ENCODE data around the gene ITFG1. TPM values are rescaled to one million over a fixed set of nuclear protein-coding genes. Genes with fewer than 3 reads are reported as not detected.

ITFG1 gene
- total RNA-seq, 2 experiments from 2014 or later = 33.7 to 37.9 TPM

DNA sequence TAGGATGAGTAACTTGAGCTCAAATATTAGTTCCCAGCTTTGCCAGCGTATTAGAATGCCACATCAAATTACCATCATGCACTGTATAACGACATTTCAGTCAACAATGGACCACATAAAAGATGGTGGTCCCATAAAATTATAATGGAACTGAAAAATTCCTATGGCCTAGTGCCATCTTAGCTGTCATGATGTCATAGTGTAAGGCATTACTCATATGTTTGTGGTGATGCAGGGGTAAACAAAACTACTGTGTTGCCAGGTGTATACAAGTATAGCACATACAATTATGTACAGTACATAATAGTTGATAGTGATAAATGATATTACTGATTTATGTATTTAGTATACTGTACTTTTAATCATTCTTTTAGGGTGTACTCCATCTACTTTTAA lies 262.7 kb downstream of the ITFG1 start:
- no peak overlapping the region for H3K27ac ChIP-seq (ENCODE audit: low read depth, low read length, poor library complexity, severe bottlenecking)
- BruUV-seq (replicated peaks) = no TSS peak
- intact Hi-C loops (cut with micrococcal nuclease; ENCODE audit: unreplicated experiment) = no loop called here
- no peaks in the 10 kb centered on the region for H3K36me3 ChIP-seq (ENCODE audit: insufficient read depth, low read length)
- H3K79me2 ChIP-seq (ENCODE audit: insufficient read depth, low read depth, low read length) = no peaks in the 10 kb centered on the region
- DNase-seq (ENCODE audit: low spot score) = no peak
- H2AFZ ChIP-seq (ENCODE audit: low read length) = no peak overlapping the region
- no peaks in the 10 kb centered on the region for H3K9me2 ChIP-seq (ENCODE audit: insufficient read depth, low read length)
- H3K4me3 ChIP-seq (ENCODE audit: low read depth, low read length, poor library complexity, severe bottlenecking) = no peak overlapping the region
- ChIA-PET CTCF (ENCODE audit: unreplicated experiment) (no interaction called here), POLR2A (interaction anchor here (0.9 kb wide), 1 partner anchor 8 kb away, joined by 4 read pairs; no protein-coding TSS in a partner anchor)
- no peaks in the 10 kb centered on the region for H3K9me3 ChIP-seq (ENCODE audit: low read length)
- H4K20me1 ChIP-seq (ENCODE audit: insufficient read depth, low read length) = no peaks in the 10 kb centered on the region
- TF ChIP-seq, protein P1, sequence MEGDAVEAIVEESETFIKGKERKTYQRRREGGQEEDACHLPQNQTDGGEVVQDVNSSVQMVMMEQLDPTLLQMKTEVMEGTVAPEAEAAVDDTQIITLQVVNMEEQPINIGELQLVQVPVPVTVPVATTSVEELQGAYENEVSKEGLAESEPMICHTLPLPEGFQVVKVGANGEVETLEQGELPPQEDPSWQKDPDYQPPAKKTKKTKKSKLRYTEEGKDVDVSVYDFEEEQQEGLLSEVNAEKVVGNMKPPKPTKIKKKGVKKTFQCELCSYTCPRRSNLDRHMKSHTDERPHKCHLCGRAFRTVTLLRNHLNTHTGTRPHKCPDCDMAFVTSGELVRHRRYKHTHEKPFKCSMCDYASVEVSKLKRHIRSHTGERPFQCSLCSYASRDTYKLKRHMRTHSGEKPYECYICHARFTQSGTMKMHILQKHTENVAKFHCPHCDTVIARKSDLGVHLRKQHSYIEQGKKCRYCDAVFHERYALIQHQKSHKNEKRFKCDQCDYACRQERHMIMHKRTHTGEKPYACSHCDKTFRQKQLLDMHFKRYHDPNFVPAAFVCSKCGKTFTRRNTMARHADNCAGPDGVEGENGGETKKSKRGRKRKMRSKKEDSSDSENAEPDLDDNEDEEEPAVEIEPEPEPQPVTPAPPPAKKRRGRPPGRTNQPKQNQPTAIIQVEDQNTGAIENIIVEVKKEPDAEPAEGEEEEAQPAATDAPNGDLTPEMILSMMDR (conservative IDR thresholded peaks at IDR 0.05; ENCODE audit: low read length) = no peak
- TF ChIP-seq EZH2phosphoT487 (IDR thresholded peaks at IDR 0.05; ENCODE audit: borderline replicate concordance, low read depth, low read length) = no peak
- no peak overlapping the region for H3K4me2 ChIP-seq (ENCODE audit: low read length)
- no peaks in the 10 kb centered on the region for H3K4me1 ChIP-seq (ENCODE audit: insufficient read depth, low read length, poor library complexity, severe bottlenecking)

GRCh38 chr16:47197536-47198179 lies 263.2 kb downstream of the ITFG1 start:
- Histone ChIP-seq H3K79me2 (ENCODE audit: insufficient read depth, low read depth, low read length) (no peaks in the 10 kb centered on the region), H4K20me1 (ENCODE audit: insufficient read depth, low read length) (no peaks in the 10 kb centered on the region), H3K9me3 (ENCODE audit: low read length) (no peaks in the 10 kb centered on the region), H2AFZ (ENCODE audit: low read length) (no peak overlapping the region), H3K36me3 (ENCODE audit: insufficient read depth, low read length) (no peaks in the 10 kb centered on the region), H3K27ac (ENCODE audit: low read depth, low read length, poor library complexity, severe bottlenecking) (no peak overlapping the region), H3K4me2 (ENCODE audit: low read length) (no peak overlapping the region), H3K4me1 (ENCODE audit: insufficient read depth, low read length, poor library complexity, severe bottlenecking) (no peaks in the 10 kb centered on the region), H3K9me2 (ENCODE audit: insufficient read depth, low read length) (no peaks in the 10 kb centered on the region), H3K4me3 (ENCODE audit: low read depth, low read length, poor library complexity, severe bottlenecking) (no peak overlapping the region)
- BruUV-seq (replicated peaks) = no TSS peak
- TF ChIP-seq, protein P1 (conservative IDR thresholded peaks at IDR 0.05; ENCODE audit: low read length) = no peak
- no peak for TF ChIP-seq EZH2phosphoT487 (IDR thresholded peaks at IDR 0.05; ENCODE audit: borderline replicate concordance, low read depth, low read length)
- no peak for DNase-seq (ENCODE audit: low spot score)
- intact Hi-C loops (cut with micrococcal nuclease; ENCODE audit: unreplicated experiment) = no loop called here
- CTCF ChIA-PET (ENCODE audit: unreplicated experiment) = no interaction called here
- POLR2A ChIA-PET = no interaction called here

- ChIA-PET POLR2A (interaction anchor here (0.7 kb wide), 1 partner anchor 606 kb away, joined by 3 read pairs; no protein-coding TSS in a partner anchor), CTCF (ENCODE audit: unreplicated experiment) (no interaction called here)
- Histone ChIP-seq H3K9me3 (ENCODE audit: low read length) (no peaks in the 10 kb centered on the region), H4K20me1 (ENCODE audit: insufficient read depth, low read length) (no peaks in the 10 kb centered on the region), H3K36me3 (ENCODE audit: insufficient read depth, low read length) (no peaks in the 10 kb centered on the region), H3K79me2 (ENCODE audit: insufficient read depth, low read depth, low read length) (no peaks in the 10 kb centered on the region), H3K4me1 (ENCODE audit: insufficient read depth, low read length, poor library complexity, severe bottlenecking) (no peaks in the 10 kb centered on the region), H3K27ac (ENCODE audit: low read depth, low read length, poor library complexity, severe bottlenecking) (no peak overlapping the region), H3K4me2 (ENCODE audit: low read length) (no peak overlapping the region), H3K9me2 (ENCODE audit: insufficient read depth, low read length) (no peaks in the 10 kb centered on the region), H2AFZ (ENCODE audit: low read length) (no peak overlapping the region), H3K4me3 (ENCODE audit: low read depth, low read length, poor library complexity, severe bottlenecking) (no peak overlapping the region)
- intact Hi-C loops (cut with micrococcal nuclease; ENCODE audit: unreplicated experiment) = no loop called here
- BruUV-seq (replicated peaks) = no TSS peak
- DNase-seq (ENCODE audit: low spot score) = no peak
- TF ChIP-seq EZH2phosphoT487 (IDR thresholded peaks at IDR 0.05; ENCODE audit: borderline replicate concordance, low read depth, low read length) = no peak
- TF ChIP-seq, protein P1 (conservative IDR thresholded peaks at IDR 0.05; ENCODE audit: low read length) = no peak
These were observed 264.4 kb downstream of the ITFG1 start for GRCh38 chr16:47196457-47196856.

Data from OCI-LY7 (cell line).